ENCODE data around the gene GET4.

- TF ChIP-seq, protein P1, sequence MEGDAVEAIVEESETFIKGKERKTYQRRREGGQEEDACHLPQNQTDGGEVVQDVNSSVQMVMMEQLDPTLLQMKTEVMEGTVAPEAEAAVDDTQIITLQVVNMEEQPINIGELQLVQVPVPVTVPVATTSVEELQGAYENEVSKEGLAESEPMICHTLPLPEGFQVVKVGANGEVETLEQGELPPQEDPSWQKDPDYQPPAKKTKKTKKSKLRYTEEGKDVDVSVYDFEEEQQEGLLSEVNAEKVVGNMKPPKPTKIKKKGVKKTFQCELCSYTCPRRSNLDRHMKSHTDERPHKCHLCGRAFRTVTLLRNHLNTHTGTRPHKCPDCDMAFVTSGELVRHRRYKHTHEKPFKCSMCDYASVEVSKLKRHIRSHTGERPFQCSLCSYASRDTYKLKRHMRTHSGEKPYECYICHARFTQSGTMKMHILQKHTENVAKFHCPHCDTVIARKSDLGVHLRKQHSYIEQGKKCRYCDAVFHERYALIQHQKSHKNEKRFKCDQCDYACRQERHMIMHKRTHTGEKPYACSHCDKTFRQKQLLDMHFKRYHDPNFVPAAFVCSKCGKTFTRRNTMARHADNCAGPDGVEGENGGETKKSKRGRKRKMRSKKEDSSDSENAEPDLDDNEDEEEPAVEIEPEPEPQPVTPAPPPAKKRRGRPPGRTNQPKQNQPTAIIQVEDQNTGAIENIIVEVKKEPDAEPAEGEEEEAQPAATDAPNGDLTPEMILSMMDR (IDR thresholded peaks at IDR 0.05): no peak
- TF ChIP-seq POLR2A (IDR thresholded peaks at IDR 0.05): no peak
Observed at GRCh38 chr7:889025-889390, 12.7 kb downstream of the GET4 start.

Measured in adrenal gland (tissue), 5 donors.